ENCODE results near the gene SBK1.

The SBK1 gene

GRCh38 chr16:28310796-28311195 lies 18.5 kb downstream of the SBK1 start:
- TF ChIP-seq TAF1 (IDR thresholded peaks at IDR 0.05; ENCODE audit: borderline replicate concordance, insufficient read depth, low read length) (no peak), FOXP2 (optimal IDR thresholded peaks at IDR 0.05; ENCODE audit: borderline replicate concordance, extremely low read depth, extremely low read length, insufficient read depth) (no peak), POLR2AphosphoS5 (IDR thresholded peaks at IDR 0.05; ENCODE audit: low read depth, low read length) (no peak), REST (IDR thresholded peaks at IDR 0.05; ENCODE audit: insufficient read depth in 1 of 2, low read depth in 2 of 2, low read length in 2 of 2) (no peak), SIN3A (IDR thresholded peaks at IDR 0.05; ENCODE audit: borderline replicate concordance, insufficient read depth, low read length) (no peak)

GRCh38 chr16:28311413-28311812 lies 19.1 kb downstream of the SBK1 start:
- no peak for TF ChIP-seq TAF1 (IDR thresholded peaks at IDR 0.05; ENCODE audit: borderline replicate concordance, insufficient read depth, low read length)
- TF ChIP-seq REST (IDR thresholded peaks at IDR 0.05; ENCODE audit: insufficient read depth in 1 of 2, low read depth in 2 of 2, low read length in 2 of 2), result no peak

GRCh38 chr16:28311913-28312312 lies 19.6 kb downstream of the SBK1 start:
- no peak for TF ChIP-seq SIN3A (IDR thresholded peaks at IDR 0.05; ENCODE audit: borderline replicate concordance, insufficient read depth, low read length)
- TF ChIP-seq REST (IDR thresholded peaks at IDR 0.05; ENCODE audit: insufficient read depth in 1 of 2, low read depth in 2 of 2, low read length in 2 of 2), result no peak
- TF ChIP-seq POLR2AphosphoS5 (IDR thresholded peaks at IDR 0.05; ENCODE audit: low read depth, low read length), result no peak
- TF ChIP-seq FOXP2 (optimal IDR thresholded peaks at IDR 0.05; ENCODE audit: borderline replicate concordance, extremely low read depth, extremely low read length, insufficient read depth), result no peak
- TF ChIP-seq TAF1 (IDR thresholded peaks at IDR 0.05; ENCODE audit: borderline replicate concordance, insufficient read depth, low read length), result no peak

- TF ChIP-seq REST (IDR thresholded peaks at IDR 0.05; ENCODE audit: insufficient read depth in 1 of 2, low read depth in 2 of 2, low read length in 2 of 2), result no peak
- TF ChIP-seq POLR2AphosphoS5 (IDR thresholded peaks at IDR 0.05; ENCODE audit: low read depth, low read length), result no peak
- TF ChIP-seq TAF1 (IDR thresholded peaks at IDR 0.05; ENCODE audit: borderline replicate concordance, insufficient read depth, low read length), result no peak
- TF ChIP-seq FOXP2 (optimal IDR thresholded peaks at IDR 0.05; ENCODE audit: borderline replicate concordance, extremely low read depth, extremely low read length, insufficient read depth), result no peak
- no peak for TF ChIP-seq SIN3A (IDR thresholded peaks at IDR 0.05; ENCODE audit: borderline replicate concordance, insufficient read depth, low read length)
These were observed 20.0 kb downstream of the SBK1 start for GRCh38 chr16:28312327-28312726.

- TF ChIP-seq SIN3A (IDR thresholded peaks at IDR 0.05; ENCODE audit: borderline replicate concordance, insufficient read depth, low read length), result no peak
- TF ChIP-seq TAF1 (IDR thresholded peaks at IDR 0.05; ENCODE audit: borderline replicate concordance, insufficient read depth, low read length), result no peak
- no peak for TF ChIP-seq REST (IDR thresholded peaks at IDR 0.05; ENCODE audit: insufficient read depth in 1 of 2, low read depth in 2 of 2, low read length in 2 of 2)
- no peak for TF ChIP-seq POLR2AphosphoS5 (IDR thresholded peaks at IDR 0.05; ENCODE audit: low read depth, low read length)
- no peak for TF ChIP-seq FOXP2 (optimal IDR thresholded peaks at IDR 0.05; ENCODE audit: borderline replicate concordance, extremely low read depth, extremely low read length, insufficient read depth)
These were observed 21.3 kb downstream of the SBK1 start for GRCh38 chr16:28313587-28313986.

Measured in PFSK-1 (cell line).